ENCODE data around the gene BPIFB2.

The BPIFB2 gene

DNA sequence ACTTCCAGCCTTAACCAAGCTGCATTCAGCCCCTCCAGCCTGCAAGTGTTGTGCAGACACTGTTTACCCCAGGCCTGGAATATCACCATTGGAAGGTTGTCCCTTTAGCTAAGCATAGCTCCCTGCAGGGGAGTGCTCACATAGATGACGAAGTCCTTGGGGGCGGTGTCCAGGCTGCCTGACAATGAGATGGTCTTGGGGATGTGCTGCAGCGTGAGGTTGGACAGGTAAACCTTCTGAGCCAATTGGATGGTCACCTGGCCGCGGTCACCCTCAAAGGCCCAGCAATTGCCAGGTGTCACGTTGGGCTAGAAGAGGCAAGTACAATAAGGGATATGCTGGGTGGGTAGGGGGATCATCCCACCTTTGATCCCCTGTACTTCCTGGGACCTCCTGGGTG lies 21.9 kb upstream of the BPIFB2 start:
- no peak for DNase-seq

DNA sequence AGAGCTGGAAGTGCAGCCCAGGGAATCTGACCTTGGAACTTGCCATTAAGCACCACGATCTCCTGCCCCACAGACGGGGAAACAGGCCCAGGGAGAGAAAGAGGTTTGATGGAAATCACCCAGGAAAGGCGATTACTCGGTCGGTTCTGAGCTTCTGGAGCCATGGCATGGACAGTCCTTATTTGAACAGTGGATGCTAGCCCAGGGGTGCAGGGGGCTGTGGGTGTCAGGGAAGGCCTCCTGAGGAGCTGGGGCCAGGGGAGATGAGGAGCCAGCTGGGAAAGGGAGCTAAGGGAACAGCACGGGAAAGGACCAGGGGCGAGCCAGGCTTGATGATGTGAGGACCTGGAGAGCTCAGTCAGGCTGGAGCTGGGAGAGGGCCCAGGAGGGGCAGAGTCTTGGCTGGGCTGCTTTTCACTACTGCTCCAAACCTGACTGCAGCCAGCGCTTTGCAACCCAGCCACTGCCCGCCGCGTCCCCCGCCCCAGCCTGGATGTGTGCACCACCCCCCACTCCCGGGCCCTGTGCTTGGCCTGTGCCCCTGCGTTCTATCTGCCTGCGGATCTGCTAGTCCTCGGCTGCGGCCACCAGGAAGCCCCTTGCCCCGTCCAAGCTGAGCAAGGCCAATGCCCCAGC lies 21.1 kb upstream of the BPIFB2 start:
- DNase-seq, result no peak

DNA sequence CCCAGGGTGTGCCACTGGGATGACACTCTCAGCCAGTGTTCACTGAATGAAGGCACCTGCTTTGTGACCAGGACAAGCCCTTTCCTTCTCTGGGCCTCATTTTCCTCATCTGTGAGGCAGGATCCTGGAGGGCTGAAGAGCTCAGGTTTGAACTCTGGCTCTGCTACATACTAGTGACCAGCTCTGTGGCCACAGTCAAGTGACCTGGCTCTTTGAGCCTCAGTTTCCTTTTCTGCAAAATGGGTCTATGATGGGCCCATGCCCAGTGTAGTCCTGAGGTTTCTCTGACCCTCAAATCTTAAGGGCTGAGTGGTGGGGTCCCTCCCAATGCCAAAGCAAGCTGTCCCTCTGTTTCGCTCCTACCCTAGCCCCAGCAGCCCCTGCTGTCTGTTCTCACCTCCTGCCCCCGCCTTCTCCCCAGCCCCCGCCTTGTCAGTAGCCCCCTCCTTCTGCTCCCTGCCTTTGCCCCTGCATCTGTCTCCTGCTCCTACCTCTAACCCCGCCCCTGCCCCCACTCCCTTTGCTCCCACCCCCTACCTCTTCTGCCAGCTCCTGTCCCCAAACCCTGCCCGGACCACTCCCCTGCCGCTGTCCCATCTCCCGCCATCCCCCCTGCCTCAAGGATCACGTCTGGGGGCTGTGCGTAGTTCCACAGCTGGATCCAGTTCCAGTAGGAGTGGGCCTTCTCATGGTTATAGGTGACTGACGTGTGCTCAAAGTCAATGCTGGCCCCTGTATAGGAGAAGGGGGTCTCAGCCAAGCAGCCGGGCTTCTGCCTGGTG lies 20.3 kb upstream of the BPIFB2 start:
- no peak for DNase-seq

DNA sequence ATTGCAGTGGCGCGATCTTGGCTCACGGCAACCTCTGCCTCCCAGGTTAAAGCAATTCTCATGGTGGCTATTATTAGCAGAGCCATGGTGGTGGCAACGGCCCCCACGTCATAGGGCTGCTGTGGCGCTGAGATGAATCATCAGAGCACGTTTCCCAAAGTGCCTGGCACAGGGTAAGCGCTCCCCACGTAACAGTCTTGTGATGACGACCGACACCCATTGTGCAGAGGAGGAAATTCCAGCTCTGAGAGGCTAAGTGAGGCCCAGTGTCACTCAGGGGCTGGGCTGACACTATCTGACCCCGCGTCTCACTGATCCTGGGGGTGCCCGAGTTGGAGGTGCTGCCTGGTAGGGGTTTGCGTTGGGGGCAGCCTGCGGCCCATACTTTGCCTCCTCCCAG lies 19.5 kb upstream of the BPIFB2 start:
- DNase-seq, result peak; percentile 72 to 79 (median 78)

DNA sequence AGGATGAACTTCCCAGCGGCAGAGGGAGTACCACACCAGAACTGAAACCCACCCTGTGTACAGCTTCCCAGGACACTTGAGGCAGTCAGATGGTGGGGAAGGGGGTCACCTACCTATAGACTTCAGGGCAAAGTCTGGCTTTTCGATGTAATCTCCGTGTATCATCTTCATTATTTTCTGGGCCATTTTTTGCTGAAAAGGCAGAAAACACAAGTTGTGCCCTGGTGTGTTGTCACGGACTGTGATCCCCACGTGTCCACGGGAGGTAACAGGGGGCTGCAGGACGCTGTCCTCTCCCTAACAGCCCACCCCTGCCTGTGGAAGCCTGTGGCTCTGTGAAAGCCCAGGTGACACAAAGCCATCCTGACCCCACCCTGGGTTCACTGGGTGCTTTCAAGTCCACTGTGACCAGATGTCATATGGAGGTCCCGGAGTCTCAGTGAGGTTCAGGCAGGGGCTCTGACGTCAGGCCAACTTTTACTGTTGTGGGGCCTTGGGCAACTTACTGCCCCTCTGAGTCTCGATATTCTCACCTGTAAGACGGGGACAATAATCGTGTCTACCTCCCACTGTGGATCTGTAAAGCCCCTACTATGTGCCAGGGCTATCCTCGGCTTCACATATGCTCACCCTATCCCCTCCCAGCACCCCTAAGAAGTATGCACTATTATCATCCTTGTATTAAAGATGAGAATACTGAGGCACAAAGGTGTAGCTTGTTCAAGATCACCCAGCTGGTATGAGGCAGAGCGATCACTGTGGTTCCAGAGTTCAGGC lies 17.8 kb upstream of the BPIFB2 start:
- DNase-seq, result no peak

DNA sequence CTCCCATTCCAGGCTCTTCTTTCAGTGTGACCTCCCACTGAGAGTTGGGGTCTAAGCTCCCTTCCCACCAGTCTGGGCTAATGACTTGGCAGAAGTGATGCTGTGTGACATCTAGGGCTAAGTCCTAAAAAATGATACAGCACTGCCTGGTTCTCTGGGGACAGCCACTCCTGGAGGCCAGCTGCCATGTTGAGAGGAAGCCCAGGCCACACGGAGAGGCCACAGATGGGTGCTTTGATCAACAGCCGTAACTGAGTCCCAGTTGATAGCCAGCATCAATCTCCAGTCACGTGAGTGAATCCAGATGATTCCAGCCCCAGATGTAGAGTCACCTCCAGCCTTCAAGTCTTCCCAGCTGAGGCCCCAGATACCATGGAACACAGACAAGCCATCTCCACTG lies 17.1 kb upstream of the BPIFB2 start:
- DNase-seq, result no peak

DNA sequence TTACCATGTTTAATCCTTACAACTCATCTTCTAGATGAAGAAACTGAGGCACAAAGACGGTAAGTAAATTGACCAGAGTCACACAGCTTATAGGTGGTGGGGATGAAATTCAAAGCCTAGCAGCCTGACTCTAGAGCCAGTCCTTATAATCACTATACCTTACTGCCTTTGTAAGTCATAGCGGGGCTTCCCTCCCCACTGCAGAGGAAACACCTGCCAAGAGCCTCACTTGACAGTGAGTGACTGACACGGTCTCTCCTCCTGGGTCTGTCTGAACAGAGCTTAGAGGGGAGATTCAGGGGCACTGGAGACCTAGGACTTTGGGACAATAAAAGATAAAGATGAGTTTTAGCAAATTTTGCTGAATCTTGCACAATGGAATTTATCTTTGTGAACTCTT lies 16.1 kb upstream of the BPIFB2 start:
- no peak for DNase-seq

DNA sequence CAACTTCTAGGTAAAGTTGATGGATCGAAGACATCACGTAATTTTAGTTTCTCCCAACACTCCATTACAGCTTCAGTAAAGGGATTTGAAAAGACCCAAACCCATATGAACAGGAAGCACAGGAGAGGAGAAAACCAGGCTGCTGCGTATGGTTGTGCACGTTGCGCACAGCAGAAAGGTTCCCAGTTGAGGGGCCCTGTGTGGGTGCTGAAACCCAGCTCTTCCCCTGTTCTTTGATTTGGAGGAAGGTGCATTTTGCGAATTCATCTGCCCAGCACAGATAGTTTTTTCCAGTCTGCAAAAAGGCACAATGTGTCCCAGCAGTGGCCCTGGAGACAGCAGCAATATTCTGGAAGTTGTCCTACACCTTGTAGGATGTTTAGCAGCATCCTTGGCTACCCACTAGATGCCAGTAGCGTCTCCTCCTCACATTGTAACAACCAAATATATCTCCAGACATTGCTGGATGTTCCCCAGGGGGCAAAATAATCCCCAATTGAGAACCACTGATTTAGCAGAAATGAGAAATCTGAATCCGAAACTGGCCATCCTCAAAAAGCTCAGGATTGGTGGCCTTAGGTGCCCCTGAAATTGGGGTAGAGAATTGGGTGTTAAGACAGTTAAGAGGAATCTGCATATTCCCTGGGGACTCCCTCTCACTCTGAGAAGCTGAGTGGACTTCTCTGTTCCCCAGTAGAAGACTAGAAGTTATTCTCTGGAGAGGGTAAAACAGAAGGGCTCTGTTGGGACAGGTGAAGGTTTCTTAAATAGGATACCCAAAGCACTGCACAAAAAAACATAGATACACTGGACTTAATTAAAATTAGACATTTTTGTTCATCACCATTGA lies 15.5 kb upstream of the BPIFB2 start:
- no peak for DNase-seq

DNA sequence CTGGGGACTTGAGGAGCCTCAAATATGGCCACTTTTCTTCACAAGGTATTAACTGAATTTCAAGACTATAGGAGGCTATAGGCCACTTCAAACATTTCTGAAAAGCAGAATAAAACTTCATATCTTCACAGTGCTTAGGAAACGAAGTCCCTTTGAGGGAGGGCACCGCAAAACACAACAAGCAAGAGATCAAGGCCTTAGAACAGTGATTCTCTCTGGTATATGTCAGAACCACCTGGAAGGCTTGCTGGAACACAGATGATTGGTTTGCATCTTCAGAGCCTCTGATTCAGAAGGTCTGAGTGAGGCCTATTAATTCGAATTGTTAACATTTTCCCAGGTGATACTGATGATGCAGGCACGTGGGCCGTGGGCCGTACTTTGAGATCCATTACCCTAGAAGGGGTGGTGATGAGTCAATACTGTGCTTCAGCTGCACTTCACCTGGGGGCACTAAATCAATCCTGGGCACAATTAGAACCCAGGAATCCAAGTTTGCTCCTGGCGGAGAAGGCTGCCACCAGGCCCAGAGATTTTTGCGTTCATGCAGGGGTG lies 13.9 kb upstream of the BPIFB2 start:
- DNase-seq, result no peak

DNA sequence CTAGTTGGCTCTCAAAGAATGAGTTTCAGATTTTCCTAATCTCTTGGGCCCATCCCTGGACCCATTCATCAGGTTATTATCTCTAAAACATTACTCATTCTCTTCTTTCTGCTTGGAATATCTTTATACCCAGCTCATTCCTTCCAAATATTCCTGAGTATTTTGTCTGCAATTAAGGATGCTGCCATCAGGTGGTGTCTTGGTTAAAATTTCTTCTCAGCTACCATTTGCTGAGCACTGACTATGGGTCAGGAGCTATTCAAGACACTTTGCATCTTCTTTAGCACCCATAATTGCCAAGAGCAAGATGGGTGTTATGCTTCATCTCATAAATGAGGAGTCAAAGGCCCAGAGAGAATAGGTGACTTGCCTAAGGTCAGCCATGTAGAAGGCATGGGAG lies 11.7 kb upstream of the BPIFB2 start:
- DNase-seq, result peak in 1 of 3 donors; percentile 17

DNA sequence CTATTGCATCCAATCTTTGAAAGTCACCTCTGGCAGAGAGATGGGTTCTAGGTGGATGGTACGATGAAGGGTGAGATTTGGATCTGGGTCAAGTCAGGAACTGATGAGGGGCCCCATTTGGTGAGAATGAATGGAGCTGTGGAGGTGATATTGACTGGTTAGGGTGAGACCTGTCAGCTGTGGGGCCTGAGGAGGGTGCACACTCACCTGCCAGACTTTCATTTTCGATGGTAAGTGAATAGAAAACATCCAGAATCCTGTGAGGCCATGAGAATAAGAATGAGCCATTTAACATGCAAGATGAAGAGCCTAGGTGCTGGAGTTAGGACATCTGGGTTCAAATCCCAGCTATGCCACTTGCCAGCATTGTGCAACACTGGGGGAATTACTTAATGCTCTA lies 10.1 kb upstream of the BPIFB2 start:
- DNase-seq, result no peak

DNA sequence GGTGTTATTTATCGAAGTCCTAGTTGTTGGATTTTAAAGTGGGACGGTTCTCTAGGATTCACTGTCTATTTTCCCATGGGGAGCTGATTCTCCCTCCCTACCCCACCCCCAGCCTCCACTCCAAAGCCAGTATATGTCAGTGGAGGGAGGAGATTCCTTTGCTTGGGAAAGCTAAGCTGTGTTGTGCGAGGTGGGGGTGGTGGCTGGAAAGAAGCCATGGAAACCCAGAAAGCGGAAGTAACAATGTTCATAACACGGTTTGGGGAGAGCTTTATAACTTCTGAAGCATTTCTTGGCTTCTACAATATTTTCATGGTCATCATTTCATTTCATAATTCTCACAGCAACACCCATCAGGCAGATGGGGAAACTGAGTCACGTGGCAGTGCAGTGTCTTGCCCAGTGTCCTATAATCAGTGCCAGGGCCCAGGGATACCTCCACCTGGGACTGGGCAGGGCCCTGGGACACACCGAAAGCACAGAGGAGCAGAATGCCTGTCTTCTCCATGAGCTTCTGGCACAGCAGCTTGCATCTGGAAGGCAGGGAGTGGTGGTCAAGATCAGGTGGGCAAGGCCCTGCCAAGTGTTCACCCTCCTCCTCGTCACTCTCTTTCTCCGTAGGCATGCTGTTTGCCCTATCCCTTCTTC lies 7.8 kb upstream of the BPIFB2 start:
- DNase-seq, result peak; percentile 57 to 61 (median 58)

DNA sequence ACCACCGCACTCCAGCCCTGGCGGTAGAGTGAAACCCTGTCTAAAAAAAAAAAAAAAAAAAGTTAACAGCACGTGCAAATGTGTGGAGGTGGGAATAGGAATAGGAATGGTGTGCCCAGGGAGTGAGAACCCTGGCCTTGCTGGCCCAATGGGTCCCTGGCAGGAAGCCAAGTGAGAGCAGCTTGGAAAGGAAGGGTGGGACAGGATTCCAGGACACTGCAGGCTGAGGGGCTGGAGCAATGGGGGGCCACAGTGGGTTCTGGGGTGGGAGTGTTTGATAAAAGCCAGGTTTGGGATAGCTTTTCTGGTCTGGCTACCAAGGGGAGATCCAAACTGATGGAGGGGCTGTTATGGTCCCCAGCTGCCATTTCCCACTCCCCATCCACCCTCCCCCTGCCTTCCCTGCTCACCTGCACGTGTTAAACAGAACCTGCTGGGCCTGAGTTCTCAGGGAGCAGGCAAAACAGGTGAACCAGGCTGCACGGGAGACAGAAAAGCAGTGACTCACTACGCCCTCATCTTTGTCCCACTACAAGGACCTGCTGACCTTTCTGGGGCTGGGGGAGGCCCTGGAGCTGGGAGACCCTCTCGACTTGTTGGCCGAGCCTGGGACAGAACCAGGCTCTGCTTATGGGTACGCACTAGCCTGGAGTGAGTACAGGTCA lies 6.6 kb upstream of the BPIFB2 start:
- DNase-seq, result no peak

DNA sequence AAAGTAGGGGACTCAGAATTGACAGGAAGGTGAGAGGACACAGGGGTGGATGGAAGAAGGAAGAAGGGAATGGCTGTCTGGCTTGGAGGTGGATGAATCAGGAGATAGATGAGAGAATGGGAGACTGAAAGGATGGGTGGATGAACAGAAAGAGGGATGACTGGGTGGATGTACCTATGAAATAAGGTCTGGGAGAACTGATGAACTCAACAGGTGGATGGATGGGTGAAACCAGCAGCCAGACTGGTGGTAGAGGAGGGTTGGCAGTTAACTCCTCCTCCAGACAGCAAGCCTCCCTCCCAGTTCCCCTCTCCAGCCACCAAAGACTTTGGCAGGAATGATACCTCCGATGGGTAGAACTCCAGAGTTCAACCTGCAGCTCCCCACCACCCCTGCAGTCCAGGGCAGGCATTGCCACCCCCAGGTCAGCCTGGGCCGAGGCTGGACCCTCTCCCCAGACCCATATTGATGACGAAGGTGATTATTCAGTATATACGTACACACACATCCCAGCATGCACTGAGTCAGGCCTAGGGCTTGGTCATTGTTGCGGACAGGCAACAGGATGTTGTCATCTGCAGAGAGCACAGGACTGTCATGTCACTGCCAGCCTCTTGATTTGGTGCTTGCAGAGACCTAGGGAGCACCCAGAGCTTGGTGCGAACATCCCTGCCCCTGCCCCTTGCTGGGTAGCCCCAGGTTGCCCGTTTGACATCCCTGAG lies 5.3 kb upstream of the BPIFB2 start:
- no peak for DNase-seq

DNA sequence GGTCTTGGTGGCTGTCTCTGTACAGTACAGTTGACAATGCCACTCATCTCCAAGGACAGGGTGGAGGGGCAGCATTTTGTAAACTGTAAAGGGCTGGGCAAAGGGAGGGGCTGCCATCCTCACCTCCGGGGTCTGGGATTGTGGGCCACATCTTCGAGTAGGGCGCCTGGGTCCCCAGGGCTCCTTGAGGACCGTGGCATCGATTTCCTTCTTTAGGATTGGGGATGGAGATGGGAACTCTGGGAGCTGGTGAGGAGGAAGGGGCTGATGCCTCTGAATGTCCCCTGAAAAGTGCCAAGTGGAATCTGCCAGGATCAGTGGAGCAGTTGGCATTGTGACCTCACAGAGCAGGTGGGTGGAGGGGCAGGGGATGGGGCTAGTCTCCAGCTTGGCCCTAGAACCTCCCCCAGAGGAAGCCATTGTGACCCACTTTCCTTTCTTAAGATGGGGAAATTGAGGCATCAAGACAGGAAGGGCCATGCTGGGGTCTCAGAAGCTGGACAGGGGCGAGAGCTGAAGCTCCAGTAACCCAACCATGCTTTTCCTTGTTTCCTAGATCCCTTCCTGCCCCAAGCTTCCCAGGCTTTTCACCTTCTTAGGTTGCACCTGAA lies 3.3 kb upstream of the BPIFB2 start, which contains the start of gene SUN5:
Gene SUN5, minus strand, starts transcription at position 293 of the 611 bp plus-strand sequence. Its CDS starts 93 bp downstream, at position 200.
- no peak for DNase-seq

DNA sequence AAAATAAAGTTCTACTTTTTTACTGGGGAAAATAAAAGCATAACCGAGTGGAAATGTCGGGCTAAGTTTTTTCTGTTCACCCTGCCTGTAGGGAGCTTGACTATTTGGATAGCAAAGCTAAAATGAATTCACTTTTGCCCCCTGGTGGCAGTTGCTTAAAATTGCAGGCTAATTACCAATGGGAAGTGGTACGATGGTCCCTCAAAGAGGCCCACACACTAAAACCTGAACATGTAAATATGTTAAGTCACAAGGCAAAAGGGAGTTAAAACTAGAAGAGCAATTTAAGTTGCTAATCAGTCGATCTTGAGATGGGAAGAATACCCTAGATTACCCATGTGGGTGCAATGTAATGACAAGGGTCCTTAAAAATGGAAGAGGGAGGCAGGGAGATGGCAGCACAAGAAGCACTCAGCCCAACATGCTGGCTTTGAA lies 2.4 kb upstream of the BPIFB2 start:
- peak; percentile 61 to 79 (median 69) for DNase-seq

DNA sequence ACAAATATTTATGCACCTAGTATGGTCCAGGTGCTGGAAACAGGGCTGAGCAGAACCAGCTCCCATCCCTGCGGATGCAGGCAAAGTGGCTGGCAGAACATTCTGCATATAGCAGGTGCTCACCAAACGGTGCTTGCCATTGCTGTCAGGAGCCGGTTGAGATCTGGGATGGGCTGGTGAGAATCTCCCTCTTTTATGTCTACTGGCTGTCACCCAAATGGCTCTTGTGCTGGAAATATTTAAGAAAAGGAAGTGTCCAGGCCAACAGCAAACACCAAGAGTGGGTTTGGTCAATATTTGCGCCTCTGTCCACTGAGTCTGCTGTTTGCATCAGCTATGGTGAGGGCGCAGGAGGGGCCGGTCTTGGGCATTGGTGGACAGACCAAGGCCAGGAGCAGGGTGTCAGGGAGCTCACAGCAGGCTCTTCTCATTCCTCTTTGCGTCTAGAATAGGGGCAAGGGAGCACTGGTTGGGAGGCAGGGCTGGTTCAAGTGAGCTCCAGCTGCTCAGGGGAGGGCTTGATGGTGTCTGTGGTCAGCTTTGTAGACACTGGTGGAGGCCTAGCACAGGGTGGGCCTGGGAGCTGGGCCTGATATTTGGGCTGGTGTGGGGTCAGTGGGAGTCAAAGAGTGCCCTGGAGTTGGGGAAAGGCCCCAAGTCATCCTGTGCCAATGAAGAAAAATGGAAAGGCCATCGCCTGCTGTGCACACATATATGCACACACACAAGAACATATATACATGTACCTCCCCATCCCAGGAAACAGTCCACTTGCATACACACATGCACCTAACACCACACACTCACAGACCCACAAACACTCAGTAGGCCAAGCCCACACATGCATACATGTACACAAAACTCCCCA lies 1.4 kb upstream of the BPIFB2 start:
- DNase-seq, result no peak

DNA sequence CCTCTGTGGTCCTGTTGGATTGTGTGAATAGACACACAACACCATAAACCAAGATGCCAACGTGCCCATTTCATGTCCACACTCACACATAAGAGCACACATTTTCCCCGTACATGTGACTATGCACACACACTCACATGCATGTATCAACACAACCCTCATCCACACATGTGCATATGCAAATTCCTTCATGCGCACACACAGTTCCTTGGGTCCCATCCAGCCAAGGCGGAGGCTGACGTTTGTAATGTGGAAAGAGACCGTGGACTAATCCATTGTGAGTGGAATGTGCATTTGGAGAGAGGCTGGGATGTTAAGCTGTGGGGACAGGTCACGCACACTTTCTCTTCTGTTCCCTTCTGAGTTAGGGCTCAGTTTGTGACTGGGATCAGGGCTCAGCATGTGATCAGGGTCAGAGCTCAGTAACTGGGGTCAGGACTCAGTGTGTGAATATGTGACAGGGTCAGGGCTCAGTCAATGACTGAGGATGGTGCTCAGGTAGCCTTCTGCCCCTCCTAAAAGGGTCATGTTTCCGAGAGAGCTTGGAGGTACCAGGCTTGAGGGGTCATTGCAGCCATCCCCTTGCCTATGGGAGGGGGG lies 628 bp upstream of the BPIFB2 start:
- DNase-seq, result no peak
